Common myeloid progenitor, CD34-positive (primary cell): Measurements from ENCODE around the gene CYP2A13.
"Not testable (repeated sequence)": the region's sequence is repeated elsewhere in the genome, so short reads cannot be mapped to it uniquely, and the experiment has no call there.

ENCODE experiments used
- CTCF ChIA-PET: fragments of 350-600 bp; sonication (Branson Sonifier 250); formaldehyde crosslinking; loops from one replicate; lab custom pipeline; 2021; ENCODE audit warnings: antibody characterized with exemption; lab: Charles Lee
- POLR2A ChIA-PET: fragments of 350-600 bp; sonication (Branson Sonifier 250); formaldehyde crosslinking; loops from one replicate; lab custom pipeline; 2021; ENCODE audit warnings: antibody characterized with exemption; lab: Charles Lee
- DNase-seq, 3 donors: peaks; one replicate each; pipeline versions ENCODE4 v3.0.0 to v3.0.0-alpha.2; 2013
- H3K27ac ChIP-seq, 2 experiments: 1 replicate in 1 of 2; 2 replicates in 1 of 2; pipeline ENCODE4 v1.7.0; 2013; ENCODE audit warnings: inconsistent platforms in 2 of 2, low read length in 2 of 2, mild to moderate bottlenecking in 2 of 2, low read depth in 1 of 2, moderate library complexity in 1 of 2; ENCODE audit not compliant: severe bottlenecking in 2 of 2, insufficient read depth in 1 of 2, poor library complexity in 1 of 2
- H3K27me3 ChIP-seq, 5 experiments: replicated peaks in 2 of 5; 1 replicate in 3 of 5; 2 replicates in 2 of 5; pipeline versions ENCODE4 v1.6.1 to v1.7.0; 2013; ENCODE audit warnings: low read length in 4 of 5, mild to moderate bottlenecking in 2 of 5, moderate library complexity in 2 of 5, inconsistent platforms in 1 of 5; ENCODE audit not compliant: insufficient read depth in 5 of 5, control insufficient read depth in 4 of 5
- H3K36me3 ChIP-seq, 4 experiments: 1 replicate in 2 of 4; 2 replicates in 2 of 4; pipeline versions ENCODE4 v1.6.1 to v1.7.0; 2013; ENCODE audit warnings: low read length in 3 of 4, control low read depth in 1 of 4, mild to moderate bottlenecking in 1 of 4; ENCODE audit not compliant: control insufficient read depth in 4 of 4, insufficient read depth in 4 of 4
- H3K4me1 ChIP-seq, 4 experiments: 1 replicate in 3 of 4; 2 replicates in 1 of 4; pipeline versions ENCODE4 v1.6.1 to v1.7.1; 2013; ENCODE audit warnings: low read length in 3 of 4, mild to moderate bottlenecking in 3 of 4, control low read depth in 1 of 4, inconsistent platforms in 1 of 4, moderate library complexity in 1 of 4; ENCODE audit not compliant: control insufficient read depth in 4 of 4, insufficient read depth in 4 of 4; ENCODE audit errors: control extremely low read depth in 1 of 4
- H3K4me3 ChIP-seq, 7 experiments: 1 replicate in 4 of 7; 2 replicates in 3 of 7; pipeline versions ENCODE4 v1.5.1 to v1.7.0; 2013; ENCODE audit warnings: mild to moderate bottlenecking in 7 of 7, low read length in 6 of 7, moderate library complexity in 6 of 7, inconsistent platforms in 2 of 7, low read depth in 2 of 7, control low read depth in 1 of 7; ENCODE audit not compliant: insufficient read depth in 4 of 7, control insufficient read depth in 1 of 7; ENCODE audit errors: extremely low read depth in 1 of 7
- H3K9me3 ChIP-seq, 5 experiments: 1 replicate in 4 of 5; 2 replicates in 1 of 5; pipeline versions ENCODE4 v1.6.1 to v1.7.1; 2013; ENCODE audit warnings: low read length in 4 of 5, mild to moderate bottlenecking in 2 of 5, inconsistent platforms in 1 of 5, low read depth in 1 of 5, moderate library complexity in 1 of 5; ENCODE audit not compliant: control insufficient read depth in 4 of 5, insufficient read depth in 2 of 5; ENCODE audit errors: control extremely low read depth in 1 of 5
- WGBS: methylation state at CpG from one replicate; pipeline ENCODE4 v1.1.5; 2013; ENCODE audit not compliant: insufficient coverage; 5-methylcytosine and 5-hydroxymethylcytosine counted together

CYP2A13 gene

DNA sequence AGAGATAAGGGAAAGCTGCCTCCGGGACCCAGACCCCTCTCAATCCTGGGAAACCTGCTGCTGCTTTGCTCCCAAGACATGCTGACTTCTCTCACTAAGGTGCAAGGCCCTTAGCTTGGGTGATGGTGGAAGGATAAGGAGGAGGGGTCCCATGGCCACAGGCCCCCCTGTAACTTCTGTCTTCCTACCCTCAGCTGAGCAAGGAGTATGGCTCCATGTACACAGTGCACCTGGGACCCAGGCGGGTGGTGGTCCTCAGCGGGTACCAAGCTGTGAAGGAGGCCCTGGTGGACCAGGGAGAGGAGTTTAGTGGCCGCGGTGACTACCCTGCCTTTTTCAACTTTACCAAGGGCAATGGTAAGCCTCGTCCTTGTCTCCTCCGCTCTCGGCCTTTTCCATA lies 28.0 kb downstream of the CYP2A13 start:
- 96% methylated on average over 4 of the region's 8 CpGs for WGBS
- no peaks in the 10 kb centered on the region for H3K9me3 ChIP-seq
- H3K27me3 ChIP-seq = peaks cover 0 to 3% (median 0%) of the 10 kb centered on the region in 5 experiments
- no peaks in the 10 kb centered on the region for H3K36me3 ChIP-seq
- ChIA-PET CTCF (no interaction called here), POLR2A (no interaction called here)
- DNase-seq = no peak
- peaks cover 0 to 10% (median 7%) of the 10 kb centered on the region in 4 experiments for H3K4me1 ChIP-seq
- H3K27ac ChIP-seq = no peak overlapping the region
- no peak overlapping the region for H3K4me3 ChIP-seq

DNA sequence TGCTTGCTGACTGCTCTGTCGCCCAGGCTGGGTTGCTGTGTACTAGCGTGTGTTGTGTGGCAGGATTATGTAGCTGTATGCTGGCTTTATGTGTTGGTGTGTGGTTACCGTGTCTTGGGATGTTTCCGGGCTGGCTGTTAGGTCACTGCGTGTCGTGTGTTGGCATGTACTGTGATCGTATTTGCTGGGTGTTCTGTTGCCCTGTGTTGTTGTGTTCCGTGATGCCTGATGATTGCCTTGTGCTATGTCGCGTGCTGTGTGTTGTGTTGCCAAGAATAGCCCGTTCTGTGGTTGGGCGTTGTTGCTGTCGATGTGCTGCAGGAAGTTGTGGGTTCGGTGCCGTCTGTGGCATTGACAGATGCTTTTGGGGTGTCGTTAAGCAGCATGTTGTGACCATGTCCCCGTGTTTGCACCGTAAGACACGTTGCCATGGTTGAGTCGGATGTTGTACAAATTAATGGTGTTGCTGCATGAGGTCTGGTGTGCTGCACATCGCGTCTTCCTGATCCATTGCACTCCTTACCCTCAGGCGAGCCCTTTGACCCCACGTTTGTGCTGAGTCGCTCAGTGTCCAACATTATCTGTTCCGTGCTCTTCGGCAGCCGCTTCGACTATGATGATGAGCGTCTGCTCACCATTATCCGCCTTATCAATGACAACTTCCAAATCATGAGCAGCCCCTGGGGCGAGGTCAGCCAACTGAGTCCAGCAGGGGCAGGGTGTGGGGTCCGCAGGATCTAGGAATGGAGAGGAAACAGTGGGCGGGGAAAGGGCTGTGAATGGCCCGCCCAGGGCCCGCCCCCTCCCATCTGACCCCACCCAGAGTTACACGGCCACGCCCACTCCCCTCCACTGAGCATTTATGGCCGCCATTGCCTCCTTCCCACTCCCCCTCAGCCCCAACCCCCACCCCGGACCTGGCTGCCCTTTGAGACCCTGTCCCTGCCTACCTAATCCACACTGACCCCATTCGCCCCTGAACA lies 33.0 kb downstream of the CYP2A13 start:
- POLR2A ChIA-PET = not testable (repeated sequence)
- peak; percentile 61 to 98 (median 95) for DNase-seq

DNA sequence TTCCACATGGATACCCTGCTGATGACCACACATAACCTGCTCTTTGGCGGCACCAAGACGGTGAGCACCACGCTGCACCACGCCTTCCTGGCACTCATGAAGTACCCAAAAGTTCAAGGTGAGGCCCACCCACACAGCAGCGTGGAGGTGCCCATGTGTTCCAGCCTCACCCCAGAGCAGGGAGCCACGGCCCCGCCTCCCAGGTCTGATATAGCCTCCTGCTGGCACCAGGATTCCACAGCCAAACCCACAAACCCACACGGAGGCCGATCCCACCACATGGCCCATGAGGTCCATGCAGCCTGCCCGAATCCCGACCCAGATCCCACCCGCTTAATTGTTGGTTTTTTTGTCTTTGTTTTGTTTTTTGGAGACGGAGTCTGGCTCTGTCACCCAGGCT lies 34.6 kb downstream of the CYP2A13 start:
- 96% methylated on average over 12 of the region's 13 CpGs for WGBS

More for the DNA sequence above, 33.0 kb downstream of the CYP2A13 start:
- H3K36me3 ChIP-seq, H3K27me3 ChIP-seq, H3K27ac ChIP-seq, H3K9me3 ChIP-seq: not testable (repeated sequence)
- CTCF ChIA-PET = interaction anchor here (1.2 kb wide), 1 partner anchor 16 kb away, joined by 5 read pairs; no protein-coding TSS in a partner anchor
- peak overlapping the region in 1 of 7 experiments; percentile 40 for H3K4me3 ChIP-seq
- H3K4me1 ChIP-seq = peaks cover 0 to 11% (median 8%) of the 10 kb centered on the region in 4 experiments
- 54% methylated on average over 25 of the region's 41 CpGs for WGBS

DNA sequence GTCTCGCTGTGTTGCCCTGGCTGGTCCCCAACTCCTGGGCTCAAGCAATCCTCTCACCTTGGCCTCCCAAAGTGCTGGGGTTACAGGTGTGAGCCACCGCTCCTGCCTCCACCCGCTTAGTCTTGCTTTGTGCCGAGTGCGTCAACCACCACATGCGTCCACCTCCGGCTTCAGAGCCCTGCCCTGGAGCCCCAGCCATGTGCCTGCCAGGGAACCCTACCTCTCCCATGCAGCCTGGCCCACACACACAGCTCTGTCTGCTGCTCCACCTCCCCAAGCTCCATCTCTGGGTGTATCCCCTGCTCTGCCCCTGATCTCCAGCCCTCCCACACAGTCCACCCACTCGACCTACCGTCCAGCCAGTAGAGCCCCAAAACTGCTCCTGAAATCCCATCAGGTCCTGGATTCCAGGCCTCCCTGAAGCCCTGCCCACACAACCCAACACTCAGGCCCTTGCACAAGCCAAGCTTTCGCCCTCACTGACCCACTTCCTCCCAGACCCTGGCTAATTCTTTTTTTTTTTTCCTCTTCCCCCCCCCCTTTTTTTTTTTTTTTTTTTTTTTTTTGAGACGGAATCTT lies 35.6 kb downstream of the CYP2A13 start:
- CTCF ChIA-PET = interaction anchor here (0.7 to 1.5 kb wide), 4 partner anchors 10 to 21 kb away, joined by 3 to 5 read pairs (median 4); no protein-coding TSS in a partner anchor
- H3K27ac ChIP-seq = no peak overlapping the region
- H3K9me3 ChIP-seq = no peaks in the 10 kb centered on the region
- peaks cover 0 to 14% (median 9%) of the 10 kb centered on the region in 4 experiments for H3K4me1 ChIP-seq
- H3K4me3 ChIP-seq = no peak overlapping the region
- POLR2A ChIA-PET = no interaction called here
- 96% methylated on average over 7 of the region's 11 CpGs for WGBS
- no peak for DNase-seq
- H3K36me3 ChIP-seq = no peaks in the 10 kb centered on the region
- H3K27me3 ChIP-seq = peaks cover 0 to 4% (median 0%) of the 10 kb centered on the region in 5 experiments

More for the DNA sequence above, 34.6 kb downstream of the CYP2A13 start:
- H3K4me1 ChIP-seq = peaks cover 0 to 12% (median 9%) of the 10 kb centered on the region in 4 experiments
- H3K4me3 ChIP-seq, H3K27ac ChIP-seq, POLR2A ChIA-PET, H3K36me3 ChIP-seq, DNase-seq, H3K27me3 ChIP-seq, H3K9me3 ChIP-seq: not testable (repeated sequence)
- CTCF ChIA-PET = interaction anchor here (1.1 to 1.5 kb wide), 2 partner anchors 13 to 21 kb away, joined by 4 to 5 read pairs; no protein-coding TSS in a partner anchor

DNA sequence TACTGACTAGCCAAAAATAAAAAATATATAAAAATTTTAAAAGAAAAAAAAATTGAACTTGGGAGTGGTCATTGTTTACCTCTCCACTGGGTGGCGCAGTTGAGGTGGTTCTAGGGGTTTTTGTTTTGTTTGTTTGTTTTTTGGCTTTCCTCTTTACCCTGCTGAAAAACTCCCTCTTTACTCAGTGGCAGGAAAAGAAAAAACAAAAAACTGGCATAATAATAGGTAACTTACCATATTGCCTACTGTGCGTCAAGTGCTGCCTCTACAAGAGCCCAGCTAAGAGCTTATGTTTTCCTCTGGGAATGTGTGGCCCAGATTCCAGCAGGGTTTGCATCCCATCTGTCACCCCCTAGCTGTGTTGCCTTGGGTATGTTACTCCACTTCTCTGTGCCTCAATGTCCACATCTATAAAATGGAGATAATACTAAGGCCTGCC lies 38.5 kb downstream of the CYP2A13 start:
- H3K27me3 ChIP-seq, H3K27ac ChIP-seq, H3K4me3 ChIP-seq, H3K4me1 ChIP-seq, POLR2A ChIA-PET, H3K36me3 ChIP-seq, H3K9me3 ChIP-seq: not testable (repeated sequence)
- CTCF ChIA-PET = interaction anchor here (1.0 to 2.1 kb wide), 5 partner anchors 9 to 134 kb away, joined by 3 to 8 read pairs (median 4); no protein-coding TSS in a partner anchor
- peak; percentile 27 to 72 (median 62) for DNase-seq
- WGBS = 100% methylated on average over 1 of the region's 2 CpGs

DNA sequence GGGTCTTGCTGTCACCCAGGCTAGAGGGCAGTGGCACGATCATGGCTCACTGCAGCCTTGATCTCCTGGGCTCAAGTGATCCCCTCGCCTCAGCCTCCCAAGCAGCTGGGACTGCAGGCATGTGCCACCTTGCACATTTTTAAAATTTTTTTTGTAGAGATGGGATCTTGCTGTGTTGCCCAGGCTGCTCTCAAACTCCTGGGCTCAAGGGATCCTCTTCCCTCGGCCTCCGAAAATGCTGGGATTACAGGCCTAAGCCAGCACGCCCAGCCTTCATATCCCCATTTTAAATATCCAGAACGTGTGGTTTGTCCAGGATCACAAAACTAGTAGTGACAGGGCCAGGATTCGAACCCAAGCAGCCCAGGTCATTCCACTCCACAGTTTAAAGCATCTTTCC lies 39.1 kb downstream of the CYP2A13 start:
- H3K9me3 ChIP-seq, H3K4me3 ChIP-seq, POLR2A ChIA-PET, H3K36me3 ChIP-seq, H3K4me1 ChIP-seq, H3K27ac ChIP-seq, DNase-seq, H3K27me3 ChIP-seq: not testable (repeated sequence)
- 66% methylated on average over 4 of the region's 7 CpGs for WGBS
- CTCF ChIA-PET = interaction anchor here (1.0 to 2.1 kb wide), 4 partner anchors 9 to 133 kb away, joined by 3 to 8 read pairs (median 4); no protein-coding TSS in a partner anchor
